ENCODE measurements around the gene DIAPH3.
A peak's percentile ranks its signal among the peaks of the same experiment; 100 is the strongest.
"Not testable (repeated sequence)": the region's sequence is repeated elsewhere in the genome, so short reads cannot be mapped to it uniquely, and the experiment has no call there.

Gene DIAPH3

DNA sequence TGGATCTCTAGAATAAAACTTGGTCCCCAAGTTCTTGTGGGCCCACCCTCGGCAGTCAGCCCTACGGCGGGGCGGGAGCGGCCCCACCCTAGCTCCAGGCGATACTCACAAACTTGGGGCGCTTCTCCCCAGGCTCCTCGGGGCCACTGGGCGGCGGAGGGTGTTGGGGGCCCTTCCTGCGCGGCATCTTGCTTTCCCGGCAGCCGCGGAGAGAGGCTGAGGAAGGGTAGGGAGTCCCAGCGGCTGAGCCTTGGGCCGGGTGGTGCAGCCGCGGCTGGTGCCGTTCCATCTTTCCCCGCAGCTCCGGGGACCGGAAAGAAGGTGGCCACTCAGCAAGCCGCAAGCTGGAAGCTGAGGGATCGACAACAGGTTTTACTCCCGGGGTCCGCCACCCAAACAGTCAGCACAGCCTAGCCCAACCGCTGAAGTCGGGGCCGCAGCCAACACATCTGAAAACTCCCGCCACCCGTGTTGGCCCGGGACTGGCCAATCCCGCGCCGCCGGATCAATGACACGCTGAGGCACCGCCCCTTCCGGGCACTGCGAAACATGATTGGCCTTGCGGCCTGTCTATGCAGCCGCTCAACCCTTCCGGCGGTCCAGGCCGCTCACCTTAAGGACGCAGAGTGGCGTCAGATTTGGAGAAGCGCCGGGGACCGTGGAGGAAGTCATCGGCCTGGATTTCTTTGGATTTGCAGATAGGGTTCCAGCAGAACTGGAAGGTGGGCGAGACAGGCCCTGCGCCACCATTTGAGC is at the start of gene DIAPH3:
Gene DIAPH3 (minus strand): TSS at position 451 of the 756 bp plus-strand sequence. CDS start 162 bp downstream, at position 289.
- Histone ChIP-seq H3K4me1 (ENCODE audit: control insufficient read depth in 1 of 2, insufficient read depth in 2 of 2, low read length in 2 of 2) (peaks cover 0 to 3% of the 10 kb centered on the region in 2 donors), H3K27me3 (ENCODE audit: low read depth, low read length) (no peaks in the 10 kb centered on the region), H3K27ac (ENCODE audit: low read length) (peak within 1 kb of the TSS; percentile 96), H3K36me3 (ENCODE audit: control insufficient read depth in 1 of 2, insufficient read depth in 2 of 2, low read length in 2 of 2) (no peaks in the 10 kb centered on the region), H3K4me3 (ENCODE audit: low read depth in 1 of 2, low read length in 2 of 2) (peak within 1 kb of the TSS; percentile 81 to 95), H3K9me3 (ENCODE audit: control insufficient read depth in 1 of 2, low read length in 2 of 2) (no peaks in the 10 kb centered on the region)

DNA sequence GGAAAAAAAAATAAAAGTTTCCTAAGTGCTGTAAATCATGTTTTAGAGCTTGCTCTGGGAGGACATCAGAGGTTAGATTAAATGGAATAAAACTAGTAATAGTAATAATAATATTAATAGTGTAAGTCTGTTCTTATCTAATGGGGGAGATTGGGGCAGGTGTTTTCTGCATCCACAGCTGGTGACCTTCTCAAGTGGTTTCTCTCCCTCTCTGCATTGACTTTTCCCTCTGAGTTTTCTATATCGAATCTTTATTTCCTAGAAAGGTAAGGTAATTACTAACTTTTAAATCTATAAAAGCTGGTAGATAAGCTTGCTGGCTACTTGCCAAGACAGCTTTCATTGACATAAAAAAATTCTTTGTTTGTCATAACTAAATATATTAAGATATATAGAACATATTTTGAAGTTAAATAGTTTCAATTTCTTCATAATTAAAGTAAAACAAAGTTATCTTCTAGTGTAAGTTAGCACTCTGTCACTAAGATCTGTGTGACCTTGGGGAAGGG is 49.6 kb upstream of the DIAPH3 start:
- Histone ChIP-seq H3K27ac (ENCODE audit: low read length) (no peak overlapping the region), H3K9me3 (ENCODE audit: control insufficient read depth in 1 of 2, low read length in 2 of 2) (no peaks in the 10 kb centered on the region), H3K36me3 (ENCODE audit: control insufficient read depth in 1 of 2, insufficient read depth in 2 of 2, low read length in 2 of 2) (no peaks in the 10 kb centered on the region), H3K27me3 (ENCODE audit: low read depth, low read length) (no peaks in the 10 kb centered on the region), H3K4me1 (ENCODE audit: control insufficient read depth in 1 of 2, insufficient read depth in 2 of 2, low read length in 2 of 2) (peaks cover 0 to 4% of the 10 kb centered on the region in 2 donors), H3K4me3 (ENCODE audit: low read depth in 1 of 2, low read length in 2 of 2) (no peak overlapping the region)

DNA sequence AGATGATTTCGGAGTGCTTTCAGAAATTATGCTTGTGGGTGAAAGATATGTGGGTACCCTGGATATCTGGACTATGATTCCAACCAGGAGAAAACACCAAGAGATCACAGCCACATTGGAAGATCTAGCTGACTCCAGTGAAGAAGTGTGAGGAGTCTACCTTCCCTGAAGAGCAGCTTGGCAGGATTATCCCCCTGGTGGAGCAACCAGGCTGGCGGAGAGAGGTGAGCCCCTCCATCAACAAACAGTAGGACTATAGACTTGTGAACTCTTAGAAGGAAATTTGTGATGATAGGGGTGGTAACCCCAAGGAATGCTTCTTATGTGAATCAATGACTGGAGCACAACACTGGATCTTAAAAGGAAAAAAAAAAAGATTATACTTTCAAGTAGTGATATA is 47.8 kb upstream of the DIAPH3 start:
- Histone ChIP-seq H3K36me3 (ENCODE audit: control insufficient read depth in 1 of 2, insufficient read depth in 2 of 2, low read length in 2 of 2) (no peaks in the 10 kb centered on the region), H3K27ac (ENCODE audit: low read length) (no peak overlapping the region), H3K9me3 (ENCODE audit: control insufficient read depth in 1 of 2, low read length in 2 of 2) (no peaks in the 10 kb centered on the region), H3K4me3 (ENCODE audit: low read depth in 1 of 2, low read length in 2 of 2) (no peak overlapping the region), H3K4me1 (ENCODE audit: control insufficient read depth in 1 of 2, insufficient read depth in 2 of 2, low read length in 2 of 2) (peaks cover 0 to 4% of the 10 kb centered on the region in 2 donors), H3K27me3 (ENCODE audit: low read depth, low read length) (no peaks in the 10 kb centered on the region)

DNA sequence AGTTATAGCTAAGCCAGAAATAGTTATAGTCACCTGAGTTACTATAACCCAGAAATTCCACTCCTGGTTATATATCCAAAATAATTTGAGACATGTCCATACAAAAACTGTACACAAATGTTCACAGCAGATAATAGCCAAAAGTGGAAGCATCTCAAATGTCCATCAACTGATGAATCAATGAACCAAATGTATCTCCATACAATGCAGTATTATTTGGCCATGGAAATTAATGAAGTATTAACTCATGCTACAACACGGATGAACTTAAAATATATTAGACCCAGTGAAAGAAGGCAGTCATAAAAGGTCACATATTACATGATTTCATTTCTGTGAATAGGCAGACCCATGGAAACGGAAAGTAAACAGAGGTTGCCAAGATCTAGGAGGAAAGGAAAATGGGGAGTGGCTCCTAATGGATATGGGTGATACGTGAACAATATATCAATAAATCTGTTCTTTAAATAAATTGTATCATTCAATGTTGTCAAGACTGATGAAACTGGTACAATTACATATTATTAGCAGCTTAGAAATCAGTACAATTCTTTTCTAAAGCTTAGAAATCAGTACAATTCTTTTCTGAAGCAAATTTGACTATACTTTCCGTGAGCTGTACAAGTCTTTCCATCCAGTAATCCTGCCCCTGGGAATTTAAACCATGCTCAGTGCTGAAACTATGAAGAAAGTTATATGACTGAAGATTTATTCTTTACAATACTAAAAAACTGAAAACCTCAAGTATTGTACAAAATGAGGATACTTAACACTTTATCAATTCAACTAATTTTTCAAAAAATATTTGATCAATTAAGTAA is 47.0 kb upstream of the DIAPH3 start:
- no peak overlapping the region for H3K4me3 ChIP-seq (ENCODE audit: low read depth in 1 of 2, low read length in 2 of 2)
- H3K9me3 ChIP-seq (ENCODE audit: control insufficient read depth in 1 of 2, low read length in 2 of 2), result no peaks in the 10 kb centered on the region
- peaks cover 0 to 4% of the 10 kb centered on the region in 2 donors for H3K4me1 ChIP-seq (ENCODE audit: control insufficient read depth in 1 of 2, insufficient read depth in 2 of 2, low read length in 2 of 2)
- H3K36me3 ChIP-seq (ENCODE audit: control insufficient read depth in 1 of 2, insufficient read depth in 2 of 2, low read length in 2 of 2), result no peaks in the 10 kb centered on the region
- no peaks in the 10 kb centered on the region for H3K27me3 ChIP-seq (ENCODE audit: low read depth, low read length)
- no peak overlapping the region for H3K27ac ChIP-seq (ENCODE audit: low read length)

DNA sequence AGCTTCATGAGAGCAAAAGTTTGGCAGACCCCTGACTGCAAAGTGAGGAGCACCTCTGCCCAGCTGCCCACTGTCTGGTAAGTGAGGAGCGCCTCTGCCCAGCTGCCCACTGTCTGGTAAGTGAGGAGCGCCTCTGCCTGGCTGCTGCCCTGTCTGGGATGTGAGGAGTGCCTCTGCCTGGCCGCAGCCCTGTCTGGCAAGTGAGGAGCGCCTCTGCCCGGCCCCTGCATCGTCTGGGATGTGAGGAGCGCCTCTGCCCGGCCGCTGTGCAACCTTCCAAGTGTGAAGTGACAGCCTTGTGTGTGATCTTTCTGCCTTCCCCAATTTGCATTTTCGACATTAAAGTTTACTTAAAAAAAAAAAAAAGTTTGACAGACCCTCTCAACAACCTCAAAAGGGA is 41.8 kb upstream of the DIAPH3 start:
- not testable (repeated sequence) for H3K4me3 ChIP-seq (ENCODE audit: low read depth in 1 of 2, low read length in 2 of 2); H3K36me3 ChIP-seq (ENCODE audit: control insufficient read depth in 1 of 2, insufficient read depth in 2 of 2, low read length in 2 of 2); H3K9me3 ChIP-seq (ENCODE audit: control insufficient read depth in 1 of 2, low read length in 2 of 2); H3K27me3 ChIP-seq (ENCODE audit: low read depth, low read length); H3K27ac ChIP-seq (ENCODE audit: low read length); H3K4me1 ChIP-seq (ENCODE audit: control insufficient read depth in 1 of 2, insufficient read depth in 2 of 2, low read length in 2 of 2)

GRCh38 chr13:60201286-60201685 is 37.6 kb upstream of the DIAPH3 start:
- no peaks in the 10 kb centered on the region for H3K36me3 ChIP-seq (ENCODE audit: control insufficient read depth in 1 of 2, insufficient read depth in 2 of 2, low read length in 2 of 2)
- H3K9me3 ChIP-seq (ENCODE audit: control insufficient read depth in 1 of 2, low read length in 2 of 2), result no peaks in the 10 kb centered on the region
- H3K27ac ChIP-seq (ENCODE audit: low read length), result no peak overlapping the region
- H3K27me3 ChIP-seq (ENCODE audit: low read depth, low read length), result no peaks in the 10 kb centered on the region
- H3K4me1 ChIP-seq (ENCODE audit: control insufficient read depth in 1 of 2, insufficient read depth in 2 of 2, low read length in 2 of 2), result no peaks in the 10 kb centered on the region
- no peak overlapping the region for H3K4me3 ChIP-seq (ENCODE audit: low read depth in 1 of 2, low read length in 2 of 2)

GRCh38 chr13:60195893-60196292 is 32.2 kb upstream of the DIAPH3 start:
- H3K9me3 ChIP-seq (ENCODE audit: control insufficient read depth in 1 of 2, low read length in 2 of 2); H3K36me3 ChIP-seq (ENCODE audit: control insufficient read depth in 1 of 2, insufficient read depth in 2 of 2, low read length in 2 of 2); H3K27me3 ChIP-seq (ENCODE audit: low read depth, low read length); H3K4me3 ChIP-seq (ENCODE audit: low read depth in 1 of 2, low read length in 2 of 2); H3K4me1 ChIP-seq (ENCODE audit: control insufficient read depth in 1 of 2, insufficient read depth in 2 of 2, low read length in 2 of 2); H3K27ac ChIP-seq (ENCODE audit: low read length): not testable (repeated sequence)

- Histone ChIP-seq H3K36me3 (ENCODE audit: control insufficient read depth in 1 of 2, insufficient read depth in 2 of 2, low read length in 2 of 2) (no peaks in the 10 kb centered on the region), H3K27me3 (ENCODE audit: low read depth, low read length) (no peaks in the 10 kb centered on the region), H3K4me1 (ENCODE audit: control insufficient read depth in 1 of 2, insufficient read depth in 2 of 2, low read length in 2 of 2) (no peaks in the 10 kb centered on the region), H3K4me3 (ENCODE audit: low read depth in 1 of 2, low read length in 2 of 2) (no peak overlapping the region), H3K27ac (ENCODE audit: low read length) (no peak overlapping the region), H3K9me3 (ENCODE audit: control insufficient read depth in 1 of 2, low read length in 2 of 2) (no peaks in the 10 kb centered on the region)
These were observed 19.2 kb upstream of the DIAPH3 start for GRCh38 chr13:60182907-60183306.

DNA sequence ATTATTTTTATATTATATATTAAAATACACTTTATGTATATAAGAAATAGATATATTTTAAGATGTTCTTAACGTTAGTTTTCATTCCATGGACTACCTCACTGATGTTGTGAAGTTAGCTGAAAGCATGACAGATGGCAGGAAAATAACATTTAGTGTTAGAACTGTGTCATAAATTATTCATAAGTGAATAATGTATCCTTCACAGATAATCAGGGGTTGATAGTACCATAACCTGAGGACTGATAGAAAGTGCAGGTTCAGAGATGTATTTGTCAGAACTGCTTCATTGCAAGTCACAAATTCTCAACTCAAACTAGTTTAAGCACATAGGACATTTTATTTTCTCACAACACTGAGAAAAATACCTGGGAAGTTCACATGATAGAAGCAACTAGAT is 14.6 kb upstream of the DIAPH3 start:
- H3K4me3 ChIP-seq (ENCODE audit: low read depth in 1 of 2, low read length in 2 of 2), result no peak overlapping the region
- no peaks in the 10 kb centered on the region for H3K36me3 ChIP-seq (ENCODE audit: control insufficient read depth in 1 of 2, insufficient read depth in 2 of 2, low read length in 2 of 2)
- no peak overlapping the region for H3K27ac ChIP-seq (ENCODE audit: low read length)
- H3K9me3 ChIP-seq (ENCODE audit: control insufficient read depth in 1 of 2, low read length in 2 of 2), result no peaks in the 10 kb centered on the region
- H3K4me1 ChIP-seq (ENCODE audit: control insufficient read depth in 1 of 2, insufficient read depth in 2 of 2, low read length in 2 of 2), result no peaks in the 10 kb centered on the region
- no peaks in the 10 kb centered on the region for H3K27me3 ChIP-seq (ENCODE audit: low read depth, low read length)

- H3K4me3 ChIP-seq (ENCODE audit: low read depth in 1 of 2, low read length in 2 of 2), result no peak overlapping the region
- H3K27me3 ChIP-seq (ENCODE audit: low read depth, low read length), result no peaks in the 10 kb centered on the region
- no peaks in the 10 kb centered on the region for H3K4me1 ChIP-seq (ENCODE audit: control insufficient read depth in 1 of 2, insufficient read depth in 2 of 2, low read length in 2 of 2)
- no peak overlapping the region for H3K27ac ChIP-seq (ENCODE audit: low read length)
- no peaks in the 10 kb centered on the region for H3K9me3 ChIP-seq (ENCODE audit: control insufficient read depth in 1 of 2, low read length in 2 of 2)
- H3K36me3 ChIP-seq (ENCODE audit: control insufficient read depth in 1 of 2, insufficient read depth in 2 of 2, low read length in 2 of 2), result no peaks in the 10 kb centered on the region
These were observed 11.8 kb upstream of the DIAPH3 start for GRCh38 chr13:60175571-60175970.

GRCh38 chr13:60174113-60174512 is 10.4 kb upstream of the DIAPH3 start:
- H3K4me1 ChIP-seq (ENCODE audit: control insufficient read depth in 1 of 2, insufficient read depth in 2 of 2, low read length in 2 of 2), result no peaks in the 10 kb centered on the region
- H3K4me3 ChIP-seq (ENCODE audit: low read depth in 1 of 2, low read length in 2 of 2), result no peak overlapping the region
- no peak overlapping the region for H3K27ac ChIP-seq (ENCODE audit: low read length)
- no peaks in the 10 kb centered on the region for H3K27me3 ChIP-seq (ENCODE audit: low read depth, low read length)
- H3K36me3 ChIP-seq (ENCODE audit: control insufficient read depth in 1 of 2, insufficient read depth in 2 of 2, low read length in 2 of 2), result no peaks in the 10 kb centered on the region
- no peaks in the 10 kb centered on the region for H3K9me3 ChIP-seq (ENCODE audit: control insufficient read depth in 1 of 2, low read length in 2 of 2)
